AG10803 (cell line): ENCODE results near the gene RUNX3.
A peak's percentile ranks its signal among the peaks of the same experiment; 100 is the strongest.

ENCODE experiments used
- DNase-seq: peaks from one replicate; pipeline ENCODE4 v3.0.0; 2010; ENCODE audit warnings: low read depth
- H3K4me3 ChIP-seq: 2 replicates; pipeline ENCODE4 v1.5.1; 2011; ENCODE audit warnings: mild to moderate bottlenecking, low read length, control low read depth
- TF ChIP-seq, protein P1 (sequence below): conservative IDR thresholded peaks from 2 replicates; pipeline ENCODE4 v1.5.1; 2011; ENCODE audit warnings: mild to moderate bottlenecking, low read length, control low read depth, inconsistent platforms

Gene RUNX3

GRCh38 chr1:24861821-24862727 lies 68.0 kb downstream of the RUNX3 start:
- H3K4me3 ChIP-seq = no peak overlapping the region
- TF ChIP-seq, protein P1, sequence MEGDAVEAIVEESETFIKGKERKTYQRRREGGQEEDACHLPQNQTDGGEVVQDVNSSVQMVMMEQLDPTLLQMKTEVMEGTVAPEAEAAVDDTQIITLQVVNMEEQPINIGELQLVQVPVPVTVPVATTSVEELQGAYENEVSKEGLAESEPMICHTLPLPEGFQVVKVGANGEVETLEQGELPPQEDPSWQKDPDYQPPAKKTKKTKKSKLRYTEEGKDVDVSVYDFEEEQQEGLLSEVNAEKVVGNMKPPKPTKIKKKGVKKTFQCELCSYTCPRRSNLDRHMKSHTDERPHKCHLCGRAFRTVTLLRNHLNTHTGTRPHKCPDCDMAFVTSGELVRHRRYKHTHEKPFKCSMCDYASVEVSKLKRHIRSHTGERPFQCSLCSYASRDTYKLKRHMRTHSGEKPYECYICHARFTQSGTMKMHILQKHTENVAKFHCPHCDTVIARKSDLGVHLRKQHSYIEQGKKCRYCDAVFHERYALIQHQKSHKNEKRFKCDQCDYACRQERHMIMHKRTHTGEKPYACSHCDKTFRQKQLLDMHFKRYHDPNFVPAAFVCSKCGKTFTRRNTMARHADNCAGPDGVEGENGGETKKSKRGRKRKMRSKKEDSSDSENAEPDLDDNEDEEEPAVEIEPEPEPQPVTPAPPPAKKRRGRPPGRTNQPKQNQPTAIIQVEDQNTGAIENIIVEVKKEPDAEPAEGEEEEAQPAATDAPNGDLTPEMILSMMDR = peak; percentile 34
- DNase-seq = no peak

DNA sequence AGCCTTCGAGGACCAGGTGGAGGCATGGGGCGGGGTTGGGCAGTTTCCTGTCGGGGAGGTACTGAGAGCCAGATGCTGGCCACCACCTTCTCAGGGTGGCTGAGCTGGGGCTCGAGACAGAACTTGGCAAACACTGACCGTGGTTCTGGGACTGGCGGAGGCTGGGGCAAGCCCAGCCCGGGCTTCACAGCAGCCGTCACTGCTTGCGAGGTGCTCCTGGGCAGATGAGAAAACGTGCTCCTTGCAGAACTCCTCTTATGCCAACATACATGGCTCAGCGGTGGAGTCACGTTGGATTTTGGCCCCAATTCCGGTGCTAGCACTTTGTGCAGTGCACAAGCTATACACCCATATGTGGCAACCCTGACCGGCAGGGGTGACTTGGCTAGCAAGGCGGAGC lies 69.2 kb downstream of the RUNX3 start:
- no peak overlapping the region for H3K4me3 ChIP-seq
- TF ChIP-seq, protein P1 = no peak
- DNase-seq = no peak

DNA sequence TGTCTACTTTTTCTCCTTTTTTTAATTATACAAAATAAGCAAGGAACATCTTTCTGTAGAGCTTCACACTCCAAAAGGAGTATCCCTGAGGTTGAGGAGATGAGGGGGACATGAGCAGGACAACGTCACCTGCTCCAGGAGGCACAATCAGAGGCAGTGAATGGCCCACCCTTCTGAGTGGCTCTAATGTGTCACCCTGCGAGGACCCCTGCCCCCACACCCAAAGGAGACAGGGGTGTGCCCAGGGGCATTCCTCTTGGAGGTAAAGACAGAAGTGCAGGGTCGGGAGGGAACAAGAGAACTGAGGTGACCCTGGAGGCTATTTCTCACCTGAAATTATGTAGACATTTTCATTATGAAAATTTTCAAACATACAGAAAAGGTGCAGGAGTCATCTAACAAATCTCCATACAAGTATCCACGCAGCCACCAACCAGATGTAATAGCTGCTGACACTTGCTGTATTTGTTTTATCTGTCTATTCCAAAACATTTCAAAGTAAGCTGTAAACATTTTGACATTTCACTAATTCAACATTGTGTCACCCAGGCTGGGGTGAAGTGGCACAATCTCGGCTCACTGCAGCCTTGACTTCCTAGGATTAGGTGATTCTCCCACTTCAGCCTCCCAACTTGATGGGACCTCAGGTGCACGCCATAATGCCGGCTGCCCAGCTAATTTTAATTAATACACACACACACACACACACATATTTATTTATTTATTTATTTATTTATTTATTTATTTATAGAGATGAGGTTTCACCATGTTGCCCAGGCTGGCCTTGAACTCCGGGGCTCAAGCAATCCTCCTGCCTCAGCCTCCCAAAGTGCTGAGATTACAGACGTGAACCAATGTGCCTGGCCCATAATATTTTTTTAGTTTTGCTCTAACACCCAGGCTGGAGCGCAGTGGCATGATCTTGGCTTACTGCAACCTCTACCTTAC lies 70.7 kb downstream of the RUNX3 start:
- TF ChIP-seq, protein P1 = no peak
- no peak overlapping the region for H3K4me3 ChIP-seq
- DNase-seq = no peak

- TF ChIP-seq, protein P1 = no peak
- DNase-seq = no peak
- no peak overlapping the region for H3K4me3 ChIP-seq
These were observed 71.8 kb downstream of the RUNX3 start for GRCh38 chr1:24858277-24858676.

DNA sequence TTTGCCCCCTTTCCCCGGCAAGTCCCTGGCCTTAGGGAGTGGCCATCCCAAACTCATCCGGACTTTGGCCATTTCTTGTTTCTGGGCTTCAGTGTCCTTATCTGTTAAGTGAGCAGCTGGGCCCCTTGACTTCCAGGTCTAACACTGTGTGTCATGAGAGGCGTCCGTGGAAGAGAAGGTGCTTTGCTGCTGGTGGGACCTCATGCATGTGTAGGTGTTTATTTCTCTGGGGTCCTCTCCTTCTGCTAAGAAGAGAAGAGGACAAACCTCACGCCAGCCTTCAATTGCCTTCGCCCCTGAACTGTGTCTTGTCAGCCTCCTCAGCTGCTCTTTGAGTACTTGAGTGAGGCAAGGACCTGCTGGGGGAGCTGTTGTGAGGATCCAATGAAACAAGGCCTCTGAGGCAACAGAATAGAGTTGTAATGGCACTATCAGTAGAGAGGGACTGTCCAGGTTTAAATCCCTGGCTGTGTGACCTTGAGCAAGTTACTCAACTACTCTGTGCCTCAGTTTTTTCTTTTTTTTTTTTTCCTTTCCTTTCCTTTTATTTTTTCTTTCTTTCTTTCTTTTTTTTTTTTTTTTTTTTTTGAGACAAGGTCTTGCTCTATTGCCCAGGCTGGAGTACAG lies 72.5 kb downstream of the RUNX3 start:
- no peak for DNase-seq
- TF ChIP-seq, protein P1 = no peak

DNA sequence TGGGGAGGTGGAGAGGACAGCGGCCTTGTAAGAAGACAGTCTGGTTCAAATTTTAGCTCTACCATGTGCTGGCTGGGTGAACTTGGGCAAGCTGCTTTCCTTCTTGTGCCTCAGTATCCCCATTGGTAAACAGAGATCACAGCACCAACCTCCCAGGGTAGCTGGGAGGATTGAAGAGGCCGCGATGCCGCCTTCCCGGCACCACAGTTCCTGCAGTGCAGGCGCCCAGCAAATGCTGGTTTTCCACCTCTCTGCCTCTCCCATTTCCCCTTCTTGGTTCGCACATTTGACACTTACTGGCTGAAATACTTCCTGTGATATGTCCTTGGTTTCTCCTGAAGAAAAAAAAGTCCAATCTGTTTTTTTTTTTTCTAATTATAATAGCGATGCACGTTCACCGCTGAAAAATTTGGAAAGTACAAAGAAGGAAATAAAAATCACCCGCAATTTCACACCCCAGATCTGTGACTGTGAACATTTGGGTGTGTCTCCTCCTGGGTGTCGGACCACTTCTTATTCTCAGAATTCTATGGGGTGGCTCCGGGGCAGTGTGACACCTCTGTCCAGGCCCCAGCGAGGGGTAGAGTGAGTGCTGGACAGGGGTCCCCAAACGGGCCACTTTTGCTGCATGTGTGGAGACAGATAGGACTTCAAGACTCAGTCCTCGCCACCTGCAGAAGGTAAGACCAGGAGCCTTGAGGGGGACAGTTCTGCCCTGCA lies 73.1 kb downstream of the RUNX3 start:
- no peak overlapping the region for H3K4me3 ChIP-seq
- DNase-seq = no peak
- TF ChIP-seq, protein P1 = no peak

More for the DNA sequence above, 72.5 kb downstream of the RUNX3 start:
- H3K4me3 ChIP-seq = no peak overlapping the region
